GM20000 (cell line): ENCODE measurements around the gene HLTF.

Experiments
- DNase-seq: peaks from one replicate; pipeline ENCODE4 v3.0.0; 2012; ENCODE audit warnings: low spot score
- CTCF ChIP-seq: IDR thresholded peaks from 2 replicates; pipeline ENCODE4 v1.5.1; 2012; ENCODE audit warnings: mild to moderate bottlenecking, control low read depth; ENCODE audit errors: extremely low read depth, missing control alignments

HLTF gene

DNA sequence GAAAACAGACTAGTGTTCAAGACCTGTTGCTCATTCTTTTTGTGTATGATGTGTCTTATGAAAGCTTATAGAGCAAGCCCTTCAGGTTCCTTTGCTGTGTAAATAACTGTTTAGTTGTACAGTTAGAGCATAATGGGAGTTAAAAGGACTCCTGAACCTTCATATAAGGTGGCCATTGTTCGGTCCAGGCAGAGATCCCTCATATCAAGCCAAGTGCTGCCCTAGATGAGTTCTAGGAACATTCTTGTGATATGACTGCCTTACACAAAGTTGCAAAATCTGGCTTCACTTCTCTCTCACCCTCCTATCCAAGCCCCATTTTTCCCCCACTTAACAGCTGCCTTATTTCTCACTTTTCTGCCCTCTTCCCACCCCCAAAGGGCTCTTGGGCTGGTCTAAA lies 68.1 kb downstream of the HLTF start:
- TF ChIP-seq CTCF: no peak
- DNase-seq: no peak

- TF ChIP-seq CTCF: no peak
- no peak for DNase-seq
These were observed 69.4 kb downstream of the HLTF start for GRCh38 chr3:149016669-149017541.

DNA sequence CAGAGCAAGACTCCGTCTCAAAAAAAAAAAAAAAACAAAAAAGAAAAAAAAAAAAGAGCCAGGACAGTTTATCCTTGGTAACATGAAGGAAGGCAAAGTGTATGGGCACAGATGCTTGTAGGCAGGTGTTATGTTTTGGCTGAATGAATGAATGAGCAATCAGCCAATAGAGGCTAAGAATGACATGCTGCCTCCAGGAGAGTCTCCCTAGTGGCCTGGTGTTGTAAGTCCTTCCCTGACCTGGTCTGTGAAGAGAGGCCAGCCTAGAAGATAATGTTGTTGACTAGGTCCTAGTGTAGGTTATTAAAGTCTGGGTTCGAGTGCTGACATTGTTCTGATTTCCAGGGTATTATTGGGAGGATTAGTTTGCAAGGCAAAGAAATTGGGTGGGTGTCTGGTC lies 70.1 kb downstream of the HLTF start:
- no peak for DNase-seq
- TF ChIP-seq CTCF: no peak

DNA sequence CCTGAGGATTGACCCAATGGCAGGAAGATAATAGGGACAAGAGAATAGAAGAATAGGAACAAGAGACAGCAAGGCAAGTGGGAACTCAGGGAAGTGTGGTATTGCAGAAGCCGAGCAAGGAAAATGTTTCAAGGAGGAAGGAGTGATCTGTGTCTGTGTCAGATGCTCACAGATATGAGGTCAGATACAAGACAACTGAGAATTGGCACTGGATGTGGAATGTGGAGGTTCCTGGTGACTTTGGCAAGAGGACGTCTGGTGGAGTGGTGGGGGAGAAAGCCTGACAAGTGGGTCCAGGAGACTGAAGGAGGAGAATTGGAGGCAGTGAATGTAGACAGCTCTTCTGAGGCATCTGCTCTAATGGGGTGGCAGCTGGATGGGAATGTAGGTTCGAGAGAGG lies 70.9 kb downstream of the HLTF start:
- no peak for DNase-seq
- TF ChIP-seq CTCF: no peak

DNA sequence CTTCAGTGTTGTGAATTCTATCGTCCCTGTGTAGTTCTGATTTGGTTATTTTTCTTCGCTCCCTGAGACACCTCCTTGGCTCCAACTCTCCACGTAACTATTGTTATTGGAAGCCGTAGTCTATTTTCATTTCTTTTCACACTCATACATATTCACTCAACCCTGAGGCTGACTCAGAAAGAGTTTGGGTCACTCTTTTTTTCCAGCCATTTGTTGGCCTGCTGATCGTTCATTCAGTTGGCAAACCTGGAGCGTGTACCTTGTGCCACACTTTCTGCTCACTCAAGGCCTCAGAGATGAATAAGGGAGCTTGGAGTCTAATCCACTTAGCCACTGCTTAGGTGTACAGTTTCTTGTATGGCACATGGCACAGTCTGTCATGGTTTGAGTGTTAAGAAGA lies 72.6 kb downstream of the HLTF start:
- DNase-seq: no peak
- no peak for TF ChIP-seq CTCF

- DNase-seq: no peak
- TF ChIP-seq CTCF: no peak
These were observed 74.7 kb downstream of the HLTF start for GRCh38 chr3:149011676-149012075.

DNA sequence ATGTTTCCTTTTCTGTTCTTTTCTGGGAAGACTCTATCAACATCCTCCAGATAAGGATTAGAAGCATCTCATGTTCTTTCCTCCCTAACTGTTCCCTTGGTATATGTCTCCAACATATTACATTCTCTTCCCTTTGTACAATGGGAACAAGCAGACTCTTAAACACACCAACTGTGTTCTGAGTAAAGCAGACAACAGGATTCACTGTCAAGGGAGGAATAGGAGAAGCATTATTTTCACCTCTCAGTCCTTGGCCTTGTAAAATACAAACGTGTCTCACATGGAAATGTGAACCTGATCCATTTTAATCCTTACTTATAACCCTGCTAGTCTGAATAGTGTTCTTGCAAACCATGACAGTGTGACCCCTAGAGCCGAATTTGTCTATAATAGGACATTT lies 75.4 kb downstream of the HLTF start:
- no peak for TF ChIP-seq CTCF

More for the DNA sequence above, 75.4 kb downstream of the HLTF start:
- DNase-seq: no peak
